ENCODE results near the gene ASRGL1. TPM values are rescaled to one million over a fixed set of nuclear protein-coding genes. Genes with fewer than 3 reads are reported as not detected.

The ASRGL1 gene
- total RNA-seq, 6 donors from 2014 or later: 31.2 to 82.8 (median 49.3) TPM

GRCh38 chr11:62427630-62428233 lies 90.5 kb downstream of the ASRGL1 start:
- 44 to 50% methylated on average over 6 of the region's 6 CpGs for WGBS, 2 donors
- peak in 1 of 2 donors; percentile 62 for ATAC-seq (ENCODE audit: low FRiP score in 2 of 2)

GRCh38 chr11:62428871-62429560 lies 91.8 kb downstream of the ASRGL1 start:
- ATAC-seq (ENCODE audit: low FRiP score in 2 of 2): no peak
- H3K9me3 ChIP-seq: no peaks in the 10 kb centered on the region
- 75 to 80% methylated on average over 8 of the region's 8 CpGs for WGBS, 2 donors
- peak overlapping the region in 1 of 4 donors; percentile 32 for H3K27ac ChIP-seq
- no peaks in the 10 kb centered on the region for H3K36me3 ChIP-seq
- TF ChIP-seq POLR2AphosphoS5 (IDR thresholded peaks at IDR 0.05) (no peak), CTCF (IDR thresholded peaks at IDR 0.05) (no peak), POLR2A (IDR thresholded peaks at IDR 0.05) (no peak), EP300 (IDR thresholded peaks at IDR 0.05) (no peak)
- H3K4me3 ChIP-seq: no peak overlapping the region
- peaks cover 19 to 40% (median 19%) of the 10 kb centered on the region in 4 donors for H3K4me1 ChIP-seq
- no peak for DNase-seq
- H3K27me3 ChIP-seq: no peaks in the 10 kb centered on the region

More at GRCh38 chr11:62427630-62428233, 90.5 kb downstream of the ASRGL1 start:
- H3K4me1 ChIP-seq: peaks cover 8 to 29% (median 13%) of the 10 kb centered on the region in 4 donors
- DNase-seq: no peak
- no peak overlapping the region for H3K4me3 ChIP-seq
- peak in 1 of 4 donors; percentile 29 for TF ChIP-seq EP300 (IDR thresholded peaks at IDR 0.05)
- TF ChIP-seq POLR2A (IDR thresholded peaks at IDR 0.05): no peak
- no peak for TF ChIP-seq POLR2AphosphoS5 (IDR thresholded peaks at IDR 0.05)
- no peak for TF ChIP-seq CTCF (IDR thresholded peaks at IDR 0.05)
- peak overlapping the region in 3 of 4 donors; percentile 20 to 66 (median 41) for H3K27ac ChIP-seq
- H3K9me3 ChIP-seq: no peaks in the 10 kb centered on the region
- H3K36me3 ChIP-seq: no peaks in the 10 kb centered on the region
- H3K27me3 ChIP-seq: no peaks in the 10 kb centered on the region

GRCh38 chr11:62430425-62430824 lies 93.2 kb downstream of the ASRGL1 start:
- 75 to 77% methylated on average over 3 of the region's 3 CpGs for WGBS, 2 donors
- TF ChIP-seq EP300 (IDR thresholded peaks at IDR 0.05) (no peak), CTCF (IDR thresholded peaks at IDR 0.05) (no peak), POLR2A (IDR thresholded peaks at IDR 0.05) (no peak), POLR2AphosphoS5 (IDR thresholded peaks at IDR 0.05) (no peak)
- no peaks in the 10 kb centered on the region for H3K36me3 ChIP-seq
- no peaks in the 10 kb centered on the region for H3K27me3 ChIP-seq
- peaks cover 16 to 41% (median 19%) of the 10 kb centered on the region in 4 donors for H3K4me1 ChIP-seq
- H3K4me3 ChIP-seq: no peak overlapping the region
- H3K27ac ChIP-seq: no peak overlapping the region
- no peaks in the 10 kb centered on the region for H3K9me3 ChIP-seq
- ATAC-seq (ENCODE audit: low FRiP score in 2 of 2) (no peak), DNase-seq (no peak)

- Histone ChIP-seq H3K36me3 (no peaks in the 10 kb centered on the region), H3K9me3 (no peaks in the 10 kb centered on the region), H3K27ac (no peak overlapping the region), H3K27me3 (no peaks in the 10 kb centered on the region), H3K4me1 (peaks cover 18 to 43% (median 22%) of the 10 kb centered on the region in 4 donors), H3K4me3 (no peak overlapping the region)
- WGBS, 2 donors: 71 to 73% methylated on average over 10 to 11 of the region's 11 CpGs
- no peak for DNase-seq
- no peak for TF ChIP-seq EP300 (IDR thresholded peaks at IDR 0.05)
- TF ChIP-seq CTCF (IDR thresholded peaks at IDR 0.05): no peak
- TF ChIP-seq POLR2A (IDR thresholded peaks at IDR 0.05): no peak
- no peak for TF ChIP-seq POLR2AphosphoS5 (IDR thresholded peaks at IDR 0.05)
- no peak for ATAC-seq (ENCODE audit: low FRiP score in 2 of 2)
Measured at GRCh38 chr11:62431171-62431901, 94.1 kb downstream of the ASRGL1 start.

All from upper lobe of left lung (tissue), 6 donors.